B cell (primary cell): ENCODE results near the gene PPP3R2.
"Not testable (repeated sequence)": the region's sequence is repeated elsewhere in the genome, so short reads cannot be mapped to it uniquely, and the experiment has no call there.

ENCODE experiments used
- EZH2 ChIP-seq: IDR thresholded peaks from 2 replicates; pipeline ENCODE4 v1.6.1; 2012; ENCODE audit warnings: borderline replicate concordance, low read depth, mild to moderate bottlenecking, moderate library complexity, low read length; ENCODE audit not compliant: insufficient read depth, poor library complexity, severe bottlenecking
- TF ChIP-seq, protein P1 (sequence below): fragments of 200-600 bp; IDR thresholded peaks from one replicate; pipeline ENCODE4 v1.8.0; 2022; ENCODE audit warnings: antibody characterized with exemption, mild to moderate bottlenecking

GRCh38 chr9:101590074-101590473 is 4.7 kb downstream of the PPP3R2 start:
- TF ChIP-seq, protein P1, sequence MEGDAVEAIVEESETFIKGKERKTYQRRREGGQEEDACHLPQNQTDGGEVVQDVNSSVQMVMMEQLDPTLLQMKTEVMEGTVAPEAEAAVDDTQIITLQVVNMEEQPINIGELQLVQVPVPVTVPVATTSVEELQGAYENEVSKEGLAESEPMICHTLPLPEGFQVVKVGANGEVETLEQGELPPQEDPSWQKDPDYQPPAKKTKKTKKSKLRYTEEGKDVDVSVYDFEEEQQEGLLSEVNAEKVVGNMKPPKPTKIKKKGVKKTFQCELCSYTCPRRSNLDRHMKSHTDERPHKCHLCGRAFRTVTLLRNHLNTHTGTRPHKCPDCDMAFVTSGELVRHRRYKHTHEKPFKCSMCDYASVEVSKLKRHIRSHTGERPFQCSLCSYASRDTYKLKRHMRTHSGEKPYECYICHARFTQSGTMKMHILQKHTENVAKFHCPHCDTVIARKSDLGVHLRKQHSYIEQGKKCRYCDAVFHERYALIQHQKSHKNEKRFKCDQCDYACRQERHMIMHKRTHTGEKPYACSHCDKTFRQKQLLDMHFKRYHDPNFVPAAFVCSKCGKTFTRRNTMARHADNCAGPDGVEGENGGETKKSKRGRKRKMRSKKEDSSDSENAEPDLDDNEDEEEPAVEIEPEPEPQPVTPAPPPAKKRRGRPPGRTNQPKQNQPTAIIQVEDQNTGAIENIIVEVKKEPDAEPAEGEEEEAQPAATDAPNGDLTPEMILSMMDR: not testable (repeated sequence)
- not testable (repeated sequence) for TF ChIP-seq EZH2
